HEK293T (cell line): Measurements from ENCODE around the gene SEMA5A.

ENCODE experiments used
- CTCF ChIA-PET: fragments of 350-600 bp; formaldehyde crosslinking; extraction: SDS; loops from one replicate; lab custom pipeline; 2021; ENCODE audit warnings: antibody characterized with exemption, inconsistent platforms; lab: Yijun Ruan, JAX
- POLR2A ChIA-PET: fragments of 350-600 bp; formaldehyde crosslinking; extraction: SDS; loops from one replicate; lab custom pipeline; 2020; ENCODE audit warnings: antibody characterized with exemption, inconsistent platforms; lab: Yijun Ruan, JAX
- DNase-seq: peaks from one replicate; pipeline ENCODE4 v3.0.0; 2012; ENCODE audit warnings: mixed read lengths; ENCODE audit errors: extremely low spot score
- ARNT ChIP-seq: fragments of 450-650 bp; IDR thresholded peaks from 2 replicates; pipeline ENCODE4 v1.6.1; 2017; ENCODE audit warnings: mild to moderate bottlenecking
- BHLHE40 ChIP-seq: fragments of 450-650 bp; IDR thresholded peaks from 2 replicates; pipeline ENCODE4 v1.6.1; 2016; ENCODE audit warnings: mild to moderate bottlenecking, moderate library complexity, borderline replicate concordance
- CTBP1 ChIP-seq: fragments of 450-650 bp; IDR thresholded peaks from 2 replicates; pipeline ENCODE4 v1.6.1; 2016; ENCODE audit warnings: borderline replicate concordance
- ELF4 ChIP-seq: fragments of 450-650 bp; IDR thresholded peaks from 2 replicates; pipeline ENCODE4 v1.6.1; 2017; ENCODE audit warnings: antibody characterized with exemption
- FOXA1 ChIP-seq: fragments of 450-650 bp; IDR thresholded peaks from 2 replicates; pipeline ENCODE4 v1.6.1; 2016; ENCODE audit warnings: mild to moderate bottlenecking
- FOXK2 ChIP-seq: fragments of 450-650 bp; IDR thresholded peaks from 2 replicates; pipeline ENCODE4 v1.6.1; 2016; ENCODE audit warnings: mild to moderate bottlenecking
- FOXM1 ChIP-seq: fragments of 450-650 bp; IDR thresholded peaks from 2 replicates; pipeline ENCODE4 v1.6.1; 2017; ENCODE audit warnings: mild to moderate bottlenecking, borderline replicate concordance
- HDGF ChIP-seq: fragments of 450-650 bp; IDR thresholded peaks from 2 replicates; pipeline ENCODE4 v1.6.1; 2017; ENCODE audit warnings: antibody characterized with exemption, borderline replicate concordance
- L3MBTL2 ChIP-seq: fragments of 450-650 bp; conservative IDR thresholded peaks from 2 replicates; pipeline ENCODE4 v1.6.1; 2016; ENCODE audit warnings: mild to moderate bottlenecking
- LEF1 ChIP-seq: fragments of 450-650 bp; IDR thresholded peaks from 2 replicates; pipeline ENCODE4 v1.6.1; 2017; ENCODE audit warnings: mild to moderate bottlenecking, borderline replicate concordance
- NFRKB ChIP-seq: fragments of 450-650 bp; IDR thresholded peaks from 2 replicates; pipeline ENCODE4 v1.6.1; 2016; ENCODE audit warnings: mild to moderate bottlenecking, moderate library complexity
- SP1 ChIP-seq: fragments of 450-650 bp; IDR thresholded peaks from 2 replicates; pipeline ENCODE4 v1.6.1; 2017
- SUZ12 ChIP-seq: fragments of 450-650 bp; IDR thresholded peaks from 2 replicates; pipeline ENCODE4 v1.6.1; 2016; ENCODE audit warnings: mild to moderate bottlenecking
- TARDBP ChIP-seq: fragments of 450-650 bp; IDR thresholded peaks from 2 replicates; pipeline ENCODE4 v1.6.1; 2016
- ZNF384 ChIP-seq: fragments of 450-650 bp; IDR thresholded peaks from 2 replicates; pipeline ENCODE4 v1.6.1; 2016
- TF ChIP-seq, protein P1 (sequence below): fragments of 450-650 bp; IDR thresholded peaks from 2 replicates; pipeline ENCODE4 v1.6.1; 2016

Gene SEMA5A

DNA sequence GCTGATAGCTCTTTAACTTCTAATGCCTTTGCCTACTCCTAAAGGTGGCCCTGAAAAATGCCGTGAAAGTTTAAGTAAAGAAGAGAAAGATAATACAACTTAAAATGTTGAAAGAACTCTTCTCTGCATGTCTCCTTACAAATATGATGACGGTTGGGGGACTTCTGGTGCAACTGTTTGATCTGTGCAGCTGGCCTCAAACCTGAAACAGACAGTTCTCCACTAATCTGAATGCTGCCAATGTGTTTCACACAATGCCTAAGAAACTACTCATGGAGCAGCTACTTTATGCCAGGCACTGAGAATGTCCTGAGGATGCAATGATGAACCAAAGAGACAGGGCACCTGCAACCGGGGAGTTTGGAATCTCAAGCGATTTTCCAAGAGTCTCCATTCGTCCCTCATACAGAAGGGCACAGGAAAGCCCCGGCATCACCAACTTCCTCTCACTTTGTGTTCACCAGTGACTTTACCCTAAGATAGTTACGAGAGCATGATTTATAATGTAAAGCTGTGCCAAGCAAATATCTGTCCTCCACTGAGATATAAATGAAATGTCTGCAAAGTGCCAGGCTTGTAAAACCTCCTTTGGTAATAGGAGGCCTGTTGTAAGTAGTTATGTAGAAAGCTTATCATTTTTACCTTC, 455.4 kb downstream of the SEMA5A start:
- no peak for DNase-seq
- POLR2A ChIA-PET, result no interaction called here
- no peak for TF ChIP-seq SP1
- TF ChIP-seq HDGF, result no peak
- no peak for TF ChIP-seq FOXM1
- TF ChIP-seq FOXA1, result no peak
- TF ChIP-seq TARDBP, result no peak
- no peak for TF ChIP-seq BHLHE40
- TF ChIP-seq ELF4, result no peak
- TF ChIP-seq SUZ12, result no peak
- no peak for TF ChIP-seq FOXK2
- no peak for TF ChIP-seq CTBP1
- no peak for TF ChIP-seq LEF1
- no peak for TF ChIP-seq ZNF384
- no peak for TF ChIP-seq L3MBTL2
- TF ChIP-seq NFRKB, result no peak
- no peak for TF ChIP-seq ARNT
- CTCF ChIA-PET, result no interaction called here

DNA sequence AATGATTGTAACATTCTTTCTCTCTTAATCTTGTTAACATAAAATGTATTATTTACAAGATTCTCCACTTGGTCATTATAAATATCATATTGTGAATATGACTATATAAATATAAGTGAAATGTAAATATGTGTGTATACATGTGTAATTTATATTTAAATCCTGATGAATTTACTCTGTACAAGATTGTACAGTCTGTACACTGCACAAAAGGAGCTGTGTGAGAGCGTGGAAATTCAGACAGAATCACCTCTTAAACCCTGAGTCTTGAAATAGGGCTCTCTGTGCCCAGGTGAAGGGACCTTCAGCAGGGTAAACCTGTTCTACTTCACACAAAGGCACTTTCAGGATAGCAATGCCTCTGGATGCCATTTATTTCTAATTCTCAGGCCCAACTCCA, 456.0 kb downstream of the SEMA5A start:
- DNase-seq, result no peak
- TF ChIP-seq LEF1, result no peak
- no peak for TF ChIP-seq TARDBP
- TF ChIP-seq HDGF, result no peak
- TF ChIP-seq ARNT, result no peak
- CTCF ChIA-PET, result no interaction called here
- POLR2A ChIA-PET, result no interaction called here

DNA sequence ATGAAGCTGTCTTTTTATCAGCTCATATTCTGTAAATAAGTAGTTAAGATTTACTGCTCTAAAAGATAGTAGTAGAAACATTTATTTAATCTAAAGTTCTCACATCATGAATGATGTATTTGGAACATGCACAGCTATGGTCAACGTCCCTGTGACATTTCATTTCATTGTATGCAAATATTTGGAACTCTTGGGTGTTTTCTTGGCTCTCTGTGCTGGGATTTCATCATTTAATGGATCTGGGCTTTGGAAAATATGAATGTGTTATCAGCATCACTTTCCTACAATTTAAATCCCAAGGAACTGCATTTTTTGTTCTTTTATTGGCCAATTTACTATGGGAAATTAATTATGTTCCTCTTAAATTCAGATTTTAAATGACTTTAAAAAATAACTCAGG, 462.9 kb downstream of the SEMA5A start:
- TF ChIP-seq, protein P1, sequence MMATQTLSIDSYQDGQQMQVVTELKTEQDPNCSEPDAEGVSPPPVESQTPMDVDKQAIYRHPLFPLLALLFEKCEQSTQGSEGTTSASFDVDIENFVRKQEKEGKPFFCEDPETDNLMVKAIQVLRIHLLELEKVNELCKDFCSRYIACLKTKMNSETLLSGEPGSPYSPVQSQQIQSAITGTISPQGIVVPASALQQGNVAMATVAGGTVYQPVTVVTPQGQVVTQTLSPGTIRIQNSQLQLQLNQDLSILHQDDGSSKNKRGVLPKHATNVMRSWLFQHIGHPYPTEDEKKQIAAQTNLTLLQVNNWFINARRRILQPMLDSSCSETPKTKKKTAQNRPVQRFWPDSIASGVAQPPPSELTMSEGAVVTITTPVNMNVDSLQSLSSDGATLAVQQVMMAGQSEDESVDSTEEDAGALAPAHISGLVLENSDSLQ, result no peak
- TF ChIP-seq FOXA1 (no peak), ARNT (no peak), TARDBP (no peak), ZNF384 (no peak), SP1 (no peak), L3MBTL2 (no peak)
- POLR2A ChIA-PET, result no interaction called here
- CTCF ChIA-PET, result no interaction called here

DNA sequence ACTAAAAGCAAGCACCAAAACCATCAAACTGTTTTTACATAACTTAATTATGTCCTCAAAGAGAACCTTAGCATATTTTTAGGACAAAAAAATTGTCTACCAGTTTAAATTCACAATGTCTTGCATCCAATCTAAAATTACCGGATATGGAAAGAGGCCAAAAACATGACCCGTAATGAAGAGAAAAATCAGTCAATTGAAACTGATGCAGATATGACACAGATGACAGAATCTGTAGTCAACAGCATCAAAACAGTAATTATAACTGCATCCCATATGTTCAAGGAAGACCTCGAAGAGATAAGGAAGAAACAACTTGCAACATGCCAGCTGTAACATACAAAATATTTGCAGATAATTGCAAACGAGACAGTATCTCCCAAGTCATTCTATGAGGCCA, 473.2 kb downstream of the SEMA5A start:
- CTCF ChIA-PET, result no interaction called here
- no peak for TF ChIP-seq NFRKB
- TF ChIP-seq, protein P1, result no peak
- no peak for TF ChIP-seq SP1
- no peak for TF ChIP-seq SUZ12
- no peak for TF ChIP-seq TARDBP
- TF ChIP-seq FOXA1, result no peak
- POLR2A ChIA-PET, result no interaction called here
- no peak for DNase-seq

More for the DNA sequence above, 462.9 kb downstream of the SEMA5A start:
- no peak for DNase-seq

DNA sequence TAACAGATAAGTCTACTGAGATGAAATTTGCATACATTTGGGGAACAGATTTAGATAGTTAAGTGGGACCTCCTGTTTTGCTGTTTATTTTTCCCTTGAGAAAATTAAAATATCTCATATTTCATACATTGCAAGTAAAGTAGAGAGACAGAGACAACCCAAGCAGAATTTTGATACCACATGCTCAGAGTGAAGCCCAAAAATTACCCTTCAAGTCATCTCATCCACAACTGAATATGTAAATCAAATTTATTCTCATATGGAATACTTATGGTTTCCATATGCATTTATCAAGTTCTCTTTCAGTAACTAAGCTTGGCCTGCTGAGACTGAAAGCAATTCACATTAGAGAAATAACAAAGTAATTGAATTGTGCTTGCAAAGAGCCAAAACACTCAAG, 474.4 kb downstream of the SEMA5A start:
- TF ChIP-seq NFRKB (no peak), FOXK2 (no peak), ARNT (no peak), LEF1 (no peak), SP1 (no peak), ELF4 (no peak), FOXA1 (no peak), BHLHE40 (no peak), CTBP1 (no peak), HDGF (no peak), ZNF384 (no peak), L3MBTL2 (no peak), SUZ12 (no peak), FOXM1 (no peak)
- TF ChIP-seq, protein P1, result no peak
- DNase-seq, result no peak
- ChIA-PET POLR2A (no interaction called here), CTCF (no interaction called here)

DNA sequence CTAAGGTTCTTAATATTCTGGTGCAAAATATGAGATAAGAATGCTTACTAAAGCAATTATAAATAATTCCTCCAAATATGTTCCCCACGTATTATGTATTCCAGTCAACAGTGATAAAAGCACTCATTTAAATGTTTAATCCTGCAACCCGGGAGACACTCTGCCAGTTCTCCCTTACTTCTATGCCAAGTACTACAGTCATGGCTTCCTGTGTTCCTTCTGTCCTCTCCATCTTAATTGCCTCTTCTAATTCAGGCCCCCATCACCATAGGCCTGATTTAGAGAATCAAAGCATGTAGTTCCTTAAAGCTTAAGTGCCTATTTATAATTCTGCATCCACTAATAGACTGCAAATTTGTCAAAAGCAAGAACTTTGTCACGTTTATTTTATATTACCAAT, 474.8 kb downstream of the SEMA5A start:
- ChIA-PET CTCF (no interaction called here), POLR2A (no interaction called here)
- no peak for DNase-seq
- TF ChIP-seq, protein P1, result no peak
- TF ChIP-seq ELF4 (no peak), FOXA1 (no peak), SUZ12 (no peak), CTBP1 (no peak), FOXK2 (no peak), FOXM1 (no peak), SP1 (no peak), LEF1 (no peak), BHLHE40 (no peak), L3MBTL2 (no peak), ARNT (no peak), ZNF384 (no peak), HDGF (no peak), TARDBP (no peak), NFRKB (no peak)
